B cell (primary cell): ENCODE results near the gene BRME1. TPM values are rescaled to one million over a fixed set of nuclear protein-coding genes. Genes with fewer than 3 reads are reported as not detected.
A peak's percentile ranks its signal among the peaks of the same experiment; 100 is the strongest.

Source experiments
- ATAC-seq: fragments of 200-7000 bp; cut with Tn5 transposase; one replicate; pipeline ENCODE4 v1.10.0; 2021; ENCODE audit warnings: low read depth, mild to moderate bottlenecking, moderate number of reproducible peaks, moderate library complexity
- CTCF ChIA-PET: fragments of 350-600 bp; sonication (Branson Sonifier 250); formaldehyde crosslinking; loops from one replicate; lab custom pipeline; 2021; ENCODE audit warnings: antibody characterized with exemption, inconsistent platforms; lab: Charles Lee
- POLR2A ChIA-PET: fragments of 350-600 bp; sonication (Branson Sonifier 250); formaldehyde crosslinking; loops from one replicate; lab custom pipeline; 2021; ENCODE audit warnings: antibody characterized with exemption; lab: Charles Lee
- DNase-seq: peaks from one replicate; pipeline ENCODE4 v3.0.0; 2013
- H2AFZ ChIP-seq: 2 replicates; pipeline ENCODE4 v1.6.1; 2012; ENCODE audit warnings: mild to moderate bottlenecking, low read depth, low read length; ENCODE audit not compliant: insufficient read depth, poor library complexity, severe bottlenecking
- H3K27ac ChIP-seq, 2 donors: 1 replicate in 1 of 2; 2 replicates in 1 of 2; pipeline ENCODE4 v1.5.1; 2012 to 2013; ENCODE audit warnings: low read length in 2 of 2, mild to moderate bottlenecking in 2 of 2, moderate library complexity in 1 of 2
- H3K27me3 ChIP-seq, 4 experiments: fragments of 200-600 bp in 1 of 4; sonication (generic) in 1 of 4; replicated peaks in 1 of 4; 1 replicate in 2 of 4; 2 replicates in 2 of 4; pipeline versions ENCODE4 v1.6.1 to v1.7.0; 2013 to 2016; ENCODE audit warnings: low read length in 3 of 4, mild to moderate bottlenecking in 2 of 4, mixed read lengths in 1 of 4, moderate library complexity in 1 of 4; ENCODE audit not compliant: insufficient read depth in 4 of 4, control insufficient read depth in 3 of 4; ENCODE audit errors: control extremely low read depth in 1 of 4
- H3K36me3 ChIP-seq, 2 experiments: replicated peaks in 1 of 2; 1 replicate in 1 of 2; 2 replicates in 1 of 2; pipeline versions ENCODE4 v1.6.1 to v1.7.1; 2013; ENCODE audit warnings: low read length in 1 of 2; ENCODE audit not compliant: insufficient read depth in 2 of 2, control insufficient read depth in 1 of 2; ENCODE audit errors: control extremely low read depth in 1 of 2, extremely low read depth in 1 of 2
- H3K4me1 ChIP-seq, 2 donors: fragments of 200-600 bp in 1 of 2; sonication (generic) in 1 of 2; 1 replicate in 1 of 2; 2 replicates in 1 of 2; pipeline versions ENCODE4 v1.5.1 to v1.6.1; 2013 to 2017; ENCODE audit warnings: low read length in 2 of 2; ENCODE audit not compliant: control insufficient read depth in 2 of 2, insufficient read depth in 2 of 2
- H3K4me2 ChIP-seq: replicated peaks from 2 replicates; pipeline ENCODE3; 2012; ENCODE audit warnings: mild to moderate bottlenecking, low read depth, low read length; ENCODE audit not compliant: poor library complexity, severe bottlenecking
- H3K4me3 ChIP-seq, 5 experiments: fragments of 200-600 bp in 1 of 5; sonication (generic) in 1 of 5; 1 replicate in 3 of 5; 2 replicates in 2 of 5; pipeline versions ENCODE4 v1.5.1 to v1.7.0; 2011 to 2016; ENCODE audit warnings: low read length in 4 of 5, mild to moderate bottlenecking in 4 of 5, low read depth in 2 of 5, control low read depth in 1 of 5, moderate library complexity in 1 of 5; ENCODE audit not compliant: insufficient read depth in 1 of 5; ENCODE audit errors: control extremely low read depth in 1 of 5, extremely low read depth in 1 of 5
- H3K79me2 ChIP-seq: fragments of 200-600 bp; sonication (generic); one replicate; pipeline ENCODE4 v1.6.0; 2016; ENCODE audit warnings: low read length; ENCODE audit not compliant: control insufficient read depth, insufficient read depth
- H3K9ac ChIP-seq: fragments of 200-600 bp; sonication (generic); 2 replicates; pipeline ENCODE4 v1.6.1; 2017; ENCODE audit warnings: mild to moderate bottlenecking, low read length, moderate library complexity
- H3K9me3 ChIP-seq, 3 donors: one replicate each; pipeline versions ENCODE4 v1.6.1 to v1.7.1; 2013; ENCODE audit warnings: low read length in 2 of 3; ENCODE audit not compliant: control insufficient read depth in 2 of 3, insufficient read depth in 1 of 3; ENCODE audit errors: control extremely low read depth in 1 of 3
- H4K20me1 ChIP-seq: 2 replicates; pipeline ENCODE4 v1.6.0; 2012; ENCODE audit warnings: mild to moderate bottlenecking, low read length; ENCODE audit not compliant: insufficient read depth, control insufficient read depth, poor library complexity, severe bottlenecking
- H3K27ac Mint-ChIP-seq: one replicate; pipeline ENCODE4 v1.8.0; 2021; ENCODE audit warnings: mixed read lengths
- H3K27me3 Mint-ChIP-seq: one replicate; pipeline ENCODE4 v1.8.0; 2021; ENCODE audit warnings: mixed read lengths
- H3K4me1 Mint-ChIP-seq: one replicate; pipeline ENCODE4 v1.8.0; 2021; ENCODE audit warnings: mixed read lengths
- H3K4me3 Mint-ChIP-seq: one replicate; pipeline ENCODE4 v1.8.0; 2021; ENCODE audit warnings: mixed read lengths
- H3K9me3 Mint-ChIP-seq: one replicate; pipeline ENCODE4 v1.8.0; 2022; ENCODE audit warnings: mixed read lengths; ENCODE audit not compliant: insufficient read depth
- CTCF ChIP-seq: fragments of 200-600 bp; IDR thresholded peaks from one replicate; pipeline ENCODE4 v1.8.0; 2022; ENCODE audit warnings: antibody characterized with exemption, mild to moderate bottlenecking
- EZH2 ChIP-seq: IDR thresholded peaks from 2 replicates; pipeline ENCODE4 v1.6.1; 2012; ENCODE audit warnings: borderline replicate concordance, low read depth, mild to moderate bottlenecking, moderate library complexity, low read length; ENCODE audit not compliant: insufficient read depth, poor library complexity, severe bottlenecking
- WGBS: methylation state at CpG from one replicate; pipeline ENCODE4 v1.1.5; 2013; ENCODE audit warnings: missing lambda C conversion rate; ENCODE audit not compliant: insufficient coverage; 5-methylcytosine and 5-hydroxymethylcytosine counted together
- intact Hi-C: fragments of 100-400 bp; cut with micrococcal nuclease; formaldehyde crosslinking; loops from one replicate; pipeline ENCODE4 v1.10.0; 2022
- polyA plus RNA-seq: library from polyadenylated mRNA; depleted of rRNA; stranded (reverse); fragments of >200 nt; gene quantifications from 2 replicates; pipeline ENCODE4 v1.2.3, GENCODE V29; 2012
- total RNA-seq, 2 donors: library from RNA; stranded (reverse); fragments of 120-200 nt in 1 of 2; gene quantifications; 1 replicate in 1 of 2; 2 replicates in 1 of 2; pipeline versions ENCODE4 v1.2.3 to v1.2.4, GENCODE V29; 2013 to 2022

The BRME1 gene
- total and polyA plus RNA-seq, 2 donors (not counting 1 experiment from before 2014, with no cell fraction given) = 1.8 to 2.4 TPM

- TF ChIP-seq EZH2 (no peak), CTCF (no peak)
- H3K4me1 Mint-ChIP-seq = peaks cover 29% of the 10 kb centered on the region
- ATAC-seq (no peak), DNase-seq (peak; percentile 56)
- Histone ChIP-seq H4K20me1 (no peaks in the 10 kb centered on the region), H3K4me3 (no peak overlapping the region), H2AFZ (no peak overlapping the region), H3K36me3 (no peaks in the 10 kb centered on the region), H3K79me2 (no peaks in the 10 kb centered on the region), H3K27me3 (peaks cover 0 to 49% (median 20%) of the 10 kb centered on the region in 4 experiments), H3K9ac (no peak overlapping the region), H3K4me2 (no peak overlapping the region), H3K27ac (no peak overlapping the region), H3K4me1 (peaks cover 26 to 28% of the 10 kb centered on the region in 2 donors), H3K9me3 (peaks cover 0 to 7% (median 0%) of the 10 kb centered on the region in 3 donors)
- H3K27me3 Mint-ChIP-seq = peaks cover 40% of the 10 kb centered on the region
- CTCF ChIA-PET = interaction anchor here (1.0 to 7.4 kb wide), 9 partner anchors 15 to 266 kb away, joined by 3 to 250 read pairs (median 5); partner anchors contain the start of gene ZSWIM4
- 35% methylated on average over 11 of the region's 13 CpGs for WGBS
- peak overlapping the region; percentile 88 for H3K4me3 Mint-ChIP-seq
- H3K27ac Mint-ChIP-seq = peak overlapping the region; percentile 15
- intact Hi-C loops = loop anchor here (5.0 kb wide), 1 partner anchor 762 kb away; the partner anchor contains the start of gene LYL1
- H3K9me3 Mint-ChIP-seq = no peaks in the 10 kb centered on the region
- POLR2A ChIA-PET = no interaction called here
Measured at GRCh38 chr19:13864046-13864666, 41.8 kb downstream of the BRME1 start.
